ENCODE data around the gene RELL2. TPM values are rescaled to one million over a fixed set of nuclear protein-coding genes. Genes with fewer than 3 reads are reported as not detected.

Gene RELL2
- total RNA-seq, 1 donor from 2014 or later, result 5.6 TPM

GRCh38 chr5:141649056-141649688 is 12.4 kb downstream of the RELL2 start:
- DNase-seq (ENCODE audit: low read depth in 2 of 2), result no peak

GRCh38 chr5:141649972-141650371 is 13.2 kb downstream of the RELL2 start:
- DNase-seq (ENCODE audit: low read depth in 2 of 2), result no peak

- peak; percentile 83 to 85 for DNase-seq (ENCODE audit: low read depth in 2 of 2)
These were observed 14.3 kb downstream of the RELL2 start, which contains the start of gene FCHSD1 for GRCh38 chr5:141650851-141651727. Gene FCHSD1, minus strand, starts transcription at chr5:141651418. Its CDS starts 50 bp downstream, at chr5:141651368.

GRCh38 chr5:141651728-141652105 is 14.9 kb downstream of the RELL2 start:
- no peak for DNase-seq (ENCODE audit: low read depth in 2 of 2)

- no peak for DNase-seq (ENCODE audit: low read depth in 2 of 2)
These were observed 17.5 kb downstream of the RELL2 start for GRCh38 chr5:141654298-141654697.

GRCh38 chr5:141655020-141655419 is 18.2 kb downstream of the RELL2 start:
- no peak for DNase-seq (ENCODE audit: low read depth in 2 of 2)

GRCh38 chr5:141656396-141656795 is 19.6 kb downstream of the RELL2 start:
- DNase-seq (ENCODE audit: low read depth in 2 of 2), result no peak

DNA sequence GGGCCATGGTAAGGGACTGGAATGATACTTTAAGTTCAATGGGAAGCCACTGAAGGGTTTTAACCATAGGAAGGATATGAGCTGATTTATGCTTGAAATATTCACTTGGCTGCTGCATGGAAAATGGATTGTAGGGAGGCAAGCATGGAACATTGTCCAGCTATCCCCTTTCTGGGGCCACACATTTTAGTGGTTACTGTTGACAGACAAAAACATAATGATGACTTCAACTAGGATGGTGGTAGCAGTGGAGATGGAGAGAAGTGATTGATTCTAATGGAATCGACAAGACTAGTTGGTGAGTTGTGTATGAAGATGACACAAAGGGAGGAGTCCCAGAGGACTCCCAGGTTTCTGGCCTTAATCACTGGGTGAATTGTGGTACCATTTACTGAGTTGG is 20.6 kb downstream of the RELL2 start:
- DNase-seq (ENCODE audit: low read depth in 2 of 2), result no peak

DNA sequence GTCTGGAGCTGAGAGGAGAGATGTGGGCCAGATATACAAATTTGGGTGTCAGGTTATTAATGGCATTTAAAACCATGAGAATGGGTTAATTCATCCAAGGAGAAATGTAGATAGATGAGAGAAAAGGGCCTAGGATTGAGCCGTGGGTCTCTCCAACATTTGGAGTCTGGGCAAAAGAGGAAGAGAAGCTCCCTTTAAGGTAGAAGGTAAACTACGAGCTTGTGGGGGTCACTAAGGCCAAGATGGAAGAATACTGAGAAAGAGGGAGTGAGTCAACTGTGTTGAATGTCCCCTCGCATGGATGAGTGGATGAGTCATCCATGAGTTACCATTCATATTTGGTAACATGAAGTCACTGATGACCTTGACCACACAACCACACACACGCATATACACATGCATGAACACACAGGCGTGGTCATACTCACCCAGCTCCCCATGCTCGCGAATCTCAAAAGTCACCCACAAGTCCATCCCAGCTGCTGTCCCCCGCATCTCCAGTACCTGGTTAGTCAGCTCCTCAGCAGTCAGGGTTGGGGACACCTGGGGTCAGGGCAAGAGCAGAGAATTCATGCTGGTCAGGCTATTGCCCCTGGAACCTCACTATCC is 21.2 kb downstream of the RELL2 start:
- peak in 1 of 2 donors; percentile 89 for DNase-seq (ENCODE audit: low read depth in 2 of 2)

- DNase-seq (ENCODE audit: low read depth in 2 of 2), result no peak
These were observed 25.2 kb downstream of the RELL2 start for GRCh38 chr5:141662028-141662427.

GRCh38 chr5:141663506-141663905 is 26.7 kb downstream of the RELL2 start:
- peak in 1 of 2 donors; percentile 75 for DNase-seq (ENCODE audit: low read depth in 2 of 2)

GRCh38 chr5:141664733-141665461 is 28.1 kb downstream of the RELL2 start:
- DNase-seq (ENCODE audit: low read depth in 2 of 2), result peak; percentile 72 to 81

GRCh38 chr5:141665995-141666940 is 29.5 kb downstream of the RELL2 start:
- DNase-seq (ENCODE audit: low read depth in 2 of 2), result no peak

DNA sequence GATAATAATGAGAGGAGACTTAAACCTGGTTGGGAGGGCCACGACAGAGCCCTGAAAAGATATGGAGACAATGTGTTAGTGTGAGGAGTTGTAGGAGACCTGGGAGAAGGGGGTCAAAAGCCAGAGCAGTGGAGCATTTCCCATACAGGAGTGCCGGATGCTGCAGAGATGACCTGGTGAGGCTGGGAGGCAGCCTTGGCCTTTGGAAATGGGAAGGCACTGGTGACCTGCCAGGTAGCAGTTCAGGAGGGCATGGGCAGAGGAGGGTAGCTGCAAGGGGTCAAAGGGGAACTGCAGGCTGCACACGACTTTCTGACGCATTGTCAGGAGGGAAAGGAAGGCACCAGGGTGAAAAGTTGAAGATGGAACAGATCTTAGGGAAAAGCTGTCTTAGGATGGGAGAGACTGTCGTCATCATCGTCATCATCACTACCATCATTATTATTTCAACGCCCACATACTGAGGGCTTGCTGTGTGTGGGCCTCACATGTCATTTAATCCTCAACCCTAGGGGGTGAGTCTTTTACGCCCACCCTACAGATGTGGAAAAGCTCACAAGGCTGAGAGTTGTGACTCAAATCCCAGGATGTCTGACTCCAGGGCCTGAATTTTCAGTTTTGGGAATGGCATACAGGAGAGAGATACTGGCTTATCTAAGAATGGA is 31.9 kb downstream of the RELL2 start:
- no peak for DNase-seq (ENCODE audit: low read depth in 2 of 2)

- no peak for DNase-seq (ENCODE audit: low read depth in 2 of 2)
These were observed 32.7 kb downstream of the RELL2 start for GRCh38 chr5:141669520-141669919.

- no peak for DNase-seq (ENCODE audit: low read depth in 2 of 2)
These were observed 35.5 kb downstream of the RELL2 start for GRCh38 chr5:141672071-141672840.

GRCh38 chr5:141672841-141673813 is 36.3 kb downstream of the RELL2 start:
- peak in 1 of 2 donors; percentile 11 for DNase-seq (ENCODE audit: low read depth in 2 of 2)

GRCh38 chr5:141674747-141675146 is 38.0 kb downstream of the RELL2 start:
- DNase-seq (ENCODE audit: low read depth in 2 of 2), result no peak

Measured in lung microvascular endothelial cell (primary cell).